ENCODE measurements around the gene UBE2D2.
A peak's percentile ranks its signal among the peaks of the same experiment; 100 is the strongest.

UBE2D2 gene

GRCh38 chr5:139660923-139661814 is 100.0 kb downstream of the UBE2D2 start:
- peak; percentile 94 to 96 (median 96) for DNase-seq

GRCh38 chr5:139662617-139663016 is 101.5 kb downstream of the UBE2D2 start:
- DNase-seq = no peak

GRCh38 chr5:139663207-139664085 is 102.3 kb downstream of the UBE2D2 start:
- peak in 3 of 4 experiments; percentile 18 to 35 (median 22) for DNase-seq

GRCh38 chr5:139664086-139664693 is 103.1 kb downstream of the UBE2D2 start:
- DNase-seq = peak; percentile 97 to 99 (median 98)

GRCh38 chr5:139664727-139665351 is 103.7 kb downstream of the UBE2D2 start:
- DNase-seq = peak in 3 of 4 experiments; percentile 30 to 47 (median 39)

- DNase-seq = no peak
These were observed 104.5 kb downstream of the UBE2D2 start for GRCh38 chr5:139665626-139666025.

- DNase-seq = no peak
These were observed 105.4 kb downstream of the UBE2D2 start for GRCh38 chr5:139666551-139666950.

GRCh38 chr5:139667001-139667729 is 106.0 kb downstream of the UBE2D2 start:
- DNase-seq = peak in 3 of 4 experiments; percentile 51 to 66 (median 63)

GRCh38 chr5:139667730-139668063 is 106.6 kb downstream of the UBE2D2 start:
- peak in 3 of 4 experiments; percentile 45 to 50 (median 45) for DNase-seq

- DNase-seq = peak in 3 of 4 experiments; percentile 50 to 72 (median 57)
These were observed 107.1 kb downstream of the UBE2D2 start for GRCh38 chr5:139668064-139668880.

- DNase-seq = no peak
These were observed 108.0 kb downstream of the UBE2D2 start for GRCh38 chr5:139668924-139669661.

GRCh38 chr5:139669662-139670368 is 108.7 kb downstream of the UBE2D2 start:
- peak in 2 of 4 experiments; percentile 23 to 47 for DNase-seq

GRCh38 chr5:139670369-139671095 is 109.4 kb downstream of the UBE2D2 start:
- DNase-seq = peak in 2 of 4 experiments; percentile 40 to 48

- DNase-seq = peak; percentile 41 to 70 (median 50)
These were observed 110.1 kb downstream of the UBE2D2 start for GRCh38 chr5:139671096-139671841.

GRCh38 chr5:139675213-139675612 is 114.1 kb downstream of the UBE2D2 start:
- DNase-seq = no peak

GRCh38 chr5:139675825-139676224 is 114.7 kb downstream of the UBE2D2 start:
- DNase-seq = no peak

GRCh38 chr5:139676406-139676805 is 115.3 kb downstream of the UBE2D2 start:
- DNase-seq = no peak

All from suppressor macrophage (primary cell).